Left renal pelvis (tissue), 4 donors: ENCODE measurements around the gene VPS35L. TPM values are rescaled to one million over a fixed set of nuclear protein-coding genes. Genes with fewer than 3 reads are reported as not detected.
"Not testable (repeated sequence)": the region's sequence is repeated elsewhere in the genome, so short reads cannot be mapped to it uniquely, and the experiment has no call there.

ENCODE experiments used
- DNase-seq, 4 donors: peaks; one replicate each; pipeline ENCODE4 v3.0.0-alpha.2; 2013; ENCODE audit warnings: low read depth in 4 of 4, low spot score in 3 of 4
- polyA plus RNA-seq, 4 donors: library from polyadenylated mRNA; unstranded; fragments of 120-200 nt; gene quantifications; one replicate each; pipeline ENCODE4 v1.2.1, GENCODE V29; 2013; ENCODE audit not compliant: insufficient read length in 4 of 4

Gene VPS35L
- polyA plus RNA-seq, 4 donors: 46.0 to 65.0 (median 63.5) TPM

DNA sequence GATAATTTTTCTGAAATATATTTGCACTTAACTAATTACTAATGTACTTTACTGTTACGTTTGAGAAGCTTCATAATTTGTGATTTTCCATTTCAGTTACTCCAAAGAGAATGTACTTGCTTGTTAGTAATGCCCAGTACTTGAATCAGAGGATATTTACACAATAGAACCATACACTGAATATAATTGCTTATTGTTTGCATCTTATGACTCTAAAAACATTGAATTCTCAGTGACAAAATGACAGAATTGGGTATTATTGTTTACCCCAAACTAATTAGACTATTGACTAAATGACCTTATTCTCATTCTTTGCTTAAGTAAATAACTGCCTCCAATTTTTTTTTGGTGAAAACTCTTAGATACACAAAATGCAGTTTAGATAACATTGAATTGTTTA lies 22.9 kb upstream of the VPS35L start:
- no peak for DNase-seq

DNA sequence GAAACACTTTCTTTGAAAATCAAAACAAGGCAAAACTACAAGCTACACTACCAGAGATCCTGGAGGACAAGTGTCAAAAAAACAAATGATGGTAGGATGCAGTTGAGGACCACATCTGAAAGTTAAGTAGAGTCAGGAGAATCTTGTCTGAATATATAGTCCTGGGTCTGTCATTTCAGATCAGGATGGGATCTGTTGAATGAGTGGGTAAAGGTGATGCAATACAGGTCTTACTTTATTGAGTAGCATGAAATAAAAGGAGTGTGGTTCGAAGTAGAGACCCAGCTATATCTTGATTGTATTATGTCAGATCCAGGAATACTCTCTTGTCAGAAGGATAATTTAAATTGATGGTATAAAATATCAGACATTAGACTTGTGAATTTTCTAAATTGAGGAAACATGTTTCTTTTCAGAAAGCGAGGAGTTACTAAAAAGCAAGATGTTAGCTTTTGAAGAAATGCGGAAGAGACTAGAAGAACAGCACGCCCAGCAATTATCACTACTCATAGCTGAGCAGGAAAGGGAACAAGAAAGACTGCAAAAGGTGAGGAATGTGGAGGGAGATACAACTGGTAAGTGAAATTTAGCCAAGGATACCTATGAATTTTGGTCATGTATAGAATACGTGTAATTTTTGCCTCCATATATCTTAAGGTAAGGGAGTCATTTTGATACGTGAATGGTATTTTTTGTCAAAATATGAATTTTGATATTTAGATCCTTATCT lies 15.1 kb upstream of the VPS35L start:
- no peak for DNase-seq

DNA sequence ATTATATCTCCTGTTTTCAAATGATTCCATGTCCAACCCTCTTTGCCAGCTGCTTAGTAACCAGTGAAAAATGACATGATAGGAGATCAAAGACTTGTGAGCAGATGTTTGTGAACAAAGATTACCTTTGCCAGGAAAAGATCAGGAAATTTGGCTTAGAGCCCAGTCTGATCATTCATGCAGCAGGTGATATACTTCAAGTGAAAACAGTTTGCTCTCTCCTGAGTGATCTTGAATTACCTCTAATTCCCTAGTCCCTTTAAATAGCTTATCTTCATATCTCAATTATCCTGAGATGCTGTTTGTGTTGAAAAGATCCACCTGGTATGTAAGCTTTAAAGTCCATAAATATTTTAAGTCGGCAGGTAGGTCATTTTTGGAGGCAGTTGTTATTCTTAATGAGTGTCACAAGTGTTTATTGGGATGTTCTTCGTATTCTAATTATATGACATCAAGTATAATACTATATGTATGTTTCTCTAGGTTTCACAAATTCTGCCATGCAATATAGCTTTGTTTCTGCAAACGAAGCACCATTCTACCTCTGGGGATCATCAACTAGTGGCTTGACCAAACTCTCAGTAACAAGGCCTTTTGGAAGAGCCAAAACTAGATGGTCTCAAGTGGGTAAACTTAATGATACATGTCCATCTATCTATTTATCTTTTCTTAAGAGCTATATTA lies 13.2 kb upstream of the VPS35L start:
- DNase-seq: no peak

DNA sequence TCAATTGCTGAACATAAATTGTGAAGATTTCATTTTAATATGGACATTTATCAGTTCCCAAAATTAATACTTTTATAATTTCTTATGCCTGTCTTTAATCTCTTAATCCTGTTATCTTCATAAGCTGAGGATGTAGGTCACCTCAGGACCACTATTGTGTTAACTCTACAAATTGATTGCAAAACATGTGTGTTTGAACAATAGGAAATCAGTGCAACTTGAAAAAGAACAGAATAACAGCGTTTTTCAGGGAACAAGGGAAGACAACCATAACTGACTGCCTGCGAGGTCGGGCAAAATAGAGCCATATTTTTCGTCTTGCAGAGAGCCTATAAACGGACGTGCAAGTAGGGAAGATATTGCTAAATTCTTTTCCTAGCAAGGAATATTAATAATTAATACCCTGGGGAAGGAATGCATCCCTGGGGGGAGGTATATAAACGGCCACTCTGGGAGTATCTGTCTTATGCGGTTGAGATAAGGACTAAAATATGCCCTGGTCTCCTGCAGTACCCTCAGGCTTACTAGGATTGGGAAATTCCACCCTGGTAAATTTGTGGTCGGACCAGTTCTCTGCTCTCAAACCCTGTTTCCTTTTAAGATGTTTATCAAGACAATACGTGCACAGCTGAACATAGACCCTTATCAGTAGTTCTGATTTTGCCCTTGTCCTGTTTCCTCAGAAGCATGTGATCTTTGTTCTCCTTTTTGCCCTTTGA lies 12.1 kb upstream of the VPS35L start:
- not testable (repeated sequence) for DNase-seq

DNA sequence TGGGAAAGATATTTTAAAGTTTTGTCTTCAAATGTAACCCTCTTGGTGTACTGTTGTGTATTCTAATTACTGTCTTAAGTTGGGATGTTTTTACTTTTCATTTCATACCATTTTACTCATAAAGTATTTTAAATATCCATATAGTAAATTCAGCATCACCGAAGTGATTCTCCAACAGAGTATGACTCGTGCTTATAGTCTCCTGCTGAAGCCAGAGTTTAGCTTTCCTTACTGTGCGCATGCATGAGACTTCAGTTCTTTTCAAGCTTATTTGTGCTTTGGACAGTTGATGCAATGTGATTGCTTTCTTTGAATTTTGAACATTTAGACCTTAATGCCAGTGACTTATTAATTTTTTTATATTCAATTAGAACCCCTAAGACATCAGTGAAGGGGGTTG lies 7.4 kb upstream of the VPS35L start:
- DNase-seq: no peak

DNA sequence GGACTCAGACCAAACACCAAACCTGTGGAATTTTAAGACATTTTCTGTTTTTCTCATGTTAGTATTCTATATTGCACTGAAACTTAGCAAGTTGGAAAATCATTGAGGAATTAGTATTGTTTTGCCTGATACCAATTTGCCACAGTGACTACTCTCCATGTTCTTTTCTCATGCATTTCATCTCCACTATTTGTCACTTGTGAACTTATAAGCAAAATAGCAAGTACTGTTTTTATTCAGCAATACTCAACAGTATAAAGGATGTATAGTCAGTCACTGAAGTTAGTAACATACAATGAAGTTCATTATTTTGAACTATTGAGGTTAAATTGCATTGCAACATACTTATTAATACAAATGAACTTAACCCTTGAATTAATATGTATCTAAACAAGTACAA lies 5.8 kb upstream of the VPS35L start:
- no peak for DNase-seq

DNA sequence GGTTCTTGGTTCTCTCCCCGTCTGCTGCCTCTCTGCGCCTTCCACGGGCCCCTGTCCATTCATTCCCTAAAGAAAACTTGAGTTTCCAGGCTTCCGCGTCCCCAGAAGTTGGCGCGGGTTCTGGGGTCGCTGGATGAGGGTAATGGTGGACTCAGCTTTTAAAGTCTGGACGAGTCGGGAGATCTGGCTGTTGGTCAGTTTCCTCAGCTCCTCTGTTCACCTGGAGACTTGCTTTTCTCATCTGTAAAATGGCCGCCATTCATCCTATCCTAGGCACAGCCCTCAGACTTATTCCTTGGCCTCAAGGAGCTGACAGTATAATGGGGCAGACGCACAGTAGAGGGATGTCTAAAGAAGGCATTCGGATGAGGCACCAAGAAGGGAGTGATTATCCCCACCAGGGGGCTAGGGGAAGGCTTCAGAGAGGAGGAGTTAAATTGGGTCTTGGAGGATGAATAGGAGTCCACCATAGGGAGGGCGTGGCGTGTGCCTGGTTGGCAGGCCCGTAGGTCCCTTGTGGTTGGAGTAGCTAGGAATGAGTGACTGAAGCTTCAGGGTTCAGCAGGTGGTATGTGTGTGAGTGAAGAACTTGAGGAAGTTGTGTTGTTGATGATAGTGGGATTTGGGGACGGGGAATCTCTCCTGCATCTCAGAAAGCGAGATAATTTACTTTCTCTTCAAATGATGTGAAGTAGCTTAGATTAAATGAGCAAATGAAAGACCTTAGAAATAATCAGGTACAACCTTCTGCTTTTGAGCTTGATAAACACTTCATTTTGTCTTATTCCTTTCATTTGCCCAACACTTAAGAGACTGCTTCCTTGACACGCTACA lies 652 bp downstream of the VPS35L start:
- peak in 3 of 4 donors; percentile 2 to 22 (median 12) for DNase-seq

DNA sequence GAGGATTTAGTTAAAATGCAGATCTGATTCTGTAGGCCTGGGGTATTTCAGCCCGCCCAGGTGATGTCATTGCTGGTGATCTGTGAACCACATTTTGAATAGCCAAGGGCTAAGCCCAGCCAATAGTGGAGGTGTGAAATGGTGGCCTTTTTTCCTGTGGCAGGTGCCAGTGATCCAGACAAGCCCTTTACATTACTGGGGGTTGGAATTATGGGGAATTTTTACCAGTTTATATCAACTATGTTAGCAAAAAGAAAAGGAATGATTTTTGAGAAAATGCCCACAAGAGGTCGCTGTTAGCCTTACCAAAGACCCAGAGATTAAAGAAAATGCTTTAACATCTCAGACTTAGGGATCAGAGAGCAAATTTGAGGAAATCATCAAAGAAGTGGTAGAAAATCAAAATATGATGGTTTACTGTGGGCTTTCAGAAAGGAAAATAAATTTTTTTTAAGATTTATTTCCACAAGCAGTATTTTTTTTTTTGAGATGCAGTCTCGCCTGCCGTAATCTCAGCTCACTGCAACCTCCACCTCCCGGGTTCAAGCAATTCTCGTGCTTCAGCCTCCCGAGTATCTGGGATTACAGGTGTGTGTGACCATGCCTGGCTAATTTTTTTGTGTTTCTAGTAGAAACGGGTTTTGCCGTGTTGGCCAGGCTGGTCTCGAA lies 3.9 kb downstream of the VPS35L start:
- peak in 2 of 4 donors; percentile 16 to 32 for DNase-seq

DNA sequence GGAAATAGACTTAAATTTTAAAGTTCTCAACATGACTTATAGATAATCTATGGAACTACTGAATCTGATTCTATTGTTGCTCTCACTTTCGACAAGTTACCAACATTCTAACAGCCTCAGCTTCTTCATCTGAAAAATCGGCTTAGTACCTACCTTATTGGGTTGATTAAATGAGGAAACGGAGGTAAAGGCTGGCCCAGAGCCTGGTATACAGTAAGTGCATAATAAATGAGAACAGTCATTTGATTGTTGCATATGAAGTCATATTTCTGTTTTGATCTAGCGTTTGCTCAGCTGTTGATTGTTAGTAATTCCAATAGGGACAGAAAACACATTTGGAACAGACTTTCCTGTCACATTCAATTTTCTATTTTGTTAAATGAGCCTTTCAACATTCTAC lies 4.6 kb downstream of the VPS35L start:
- DNase-seq: no peak

DNA sequence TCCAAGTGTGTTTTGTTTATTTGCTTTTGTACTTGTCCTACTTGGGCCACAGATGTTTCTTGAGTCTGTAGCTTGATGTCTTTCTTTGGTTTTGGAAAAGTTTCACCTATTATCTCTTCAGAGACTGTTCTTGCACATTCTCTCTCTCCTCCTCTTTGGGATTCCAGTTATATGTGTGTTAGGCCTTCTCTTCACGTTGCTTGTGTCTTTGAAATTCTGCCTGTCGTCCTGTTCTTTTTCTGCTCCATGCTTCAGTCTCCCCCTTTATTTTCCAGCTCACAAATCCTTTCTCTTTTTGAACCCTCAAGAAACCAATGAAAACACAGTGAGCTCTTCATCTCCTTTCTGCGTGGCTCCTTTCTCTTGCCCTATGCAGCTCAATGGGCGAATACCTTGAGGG lies 7.9 kb downstream of the VPS35L start:
- DNase-seq: no peak

DNA sequence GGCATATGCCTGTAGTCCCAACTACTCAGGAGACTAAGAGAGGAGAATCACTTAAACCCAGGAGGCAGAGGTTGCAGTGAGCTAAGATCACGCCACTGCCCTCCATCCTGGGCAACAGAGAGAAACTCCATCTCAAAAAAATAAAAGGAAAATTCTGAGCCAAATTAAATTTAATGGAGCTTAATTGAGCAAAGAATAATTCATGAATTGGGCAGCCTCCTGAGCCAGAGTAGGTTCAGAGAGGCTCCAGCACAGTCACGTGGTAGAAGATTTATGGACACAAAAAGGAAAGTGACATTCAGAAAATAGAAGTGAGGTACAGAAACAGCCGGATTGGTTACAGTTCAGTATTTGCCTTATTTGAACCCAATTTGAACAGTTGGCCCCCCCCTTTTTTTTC lies 10.9 kb downstream of the VPS35L start:
- DNase-seq: no peak

DNA sequence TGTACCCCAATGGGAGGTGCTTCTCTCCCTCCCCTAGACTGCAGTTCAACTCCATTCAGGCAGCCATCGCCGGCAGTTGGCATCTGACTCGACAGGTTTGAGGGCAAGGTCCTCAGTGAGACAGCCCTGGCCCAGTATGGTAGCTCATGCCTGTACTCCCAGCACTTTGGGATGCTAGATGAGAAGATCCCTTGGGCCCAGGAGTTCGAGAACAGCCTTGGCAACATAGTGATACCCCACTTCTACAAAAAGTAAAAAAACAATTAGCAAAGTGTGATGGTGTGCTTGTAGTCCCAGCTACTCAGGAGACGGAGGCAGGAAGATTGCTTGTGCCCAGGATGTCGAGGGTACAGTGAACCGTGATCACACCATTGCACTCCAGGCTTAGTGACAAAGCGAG lies 12.1 kb downstream of the VPS35L start:
- DNase-seq: no peak

DNA sequence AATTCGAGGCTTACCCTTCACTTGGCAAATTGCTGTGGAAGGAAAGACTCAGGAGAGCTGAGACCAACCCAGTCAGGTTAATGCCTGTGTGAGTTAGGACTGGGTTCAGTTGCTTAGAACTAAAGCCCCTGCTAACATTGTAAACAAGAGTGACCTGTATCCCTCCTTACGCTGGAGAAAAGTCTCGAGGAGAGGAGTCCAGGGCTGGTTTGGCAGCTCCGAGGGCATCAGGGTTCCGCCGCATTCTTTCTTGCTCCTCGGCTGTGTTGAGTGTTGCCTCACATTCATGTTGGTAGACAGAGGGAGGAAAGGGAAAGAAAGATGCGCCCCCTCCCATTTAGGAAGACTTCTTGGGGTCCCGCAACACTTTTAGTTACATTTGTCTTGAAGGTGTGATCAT lies 18.5 kb downstream of the VPS35L start:
- no peak for DNase-seq

DNA sequence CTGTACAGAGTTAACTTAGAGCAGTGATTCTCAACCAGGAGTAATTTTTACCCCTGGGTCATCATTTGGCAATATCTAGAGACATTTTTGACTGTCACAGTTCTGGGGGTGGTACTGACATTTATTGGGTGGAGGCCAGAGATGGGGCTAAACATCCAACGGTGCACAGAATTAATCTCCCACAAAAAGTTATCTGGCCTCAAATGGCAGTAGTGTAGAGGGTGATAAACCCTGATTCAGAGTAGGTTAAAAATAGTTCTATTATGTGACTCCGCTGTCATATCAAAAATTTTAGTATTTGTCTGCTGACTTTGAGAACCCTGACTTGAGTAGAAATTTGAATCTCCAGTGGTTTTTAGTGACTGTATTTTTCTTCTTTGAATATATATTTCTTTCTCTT lies 19.1 kb downstream of the VPS35L start:
- DNase-seq: no peak

DNA sequence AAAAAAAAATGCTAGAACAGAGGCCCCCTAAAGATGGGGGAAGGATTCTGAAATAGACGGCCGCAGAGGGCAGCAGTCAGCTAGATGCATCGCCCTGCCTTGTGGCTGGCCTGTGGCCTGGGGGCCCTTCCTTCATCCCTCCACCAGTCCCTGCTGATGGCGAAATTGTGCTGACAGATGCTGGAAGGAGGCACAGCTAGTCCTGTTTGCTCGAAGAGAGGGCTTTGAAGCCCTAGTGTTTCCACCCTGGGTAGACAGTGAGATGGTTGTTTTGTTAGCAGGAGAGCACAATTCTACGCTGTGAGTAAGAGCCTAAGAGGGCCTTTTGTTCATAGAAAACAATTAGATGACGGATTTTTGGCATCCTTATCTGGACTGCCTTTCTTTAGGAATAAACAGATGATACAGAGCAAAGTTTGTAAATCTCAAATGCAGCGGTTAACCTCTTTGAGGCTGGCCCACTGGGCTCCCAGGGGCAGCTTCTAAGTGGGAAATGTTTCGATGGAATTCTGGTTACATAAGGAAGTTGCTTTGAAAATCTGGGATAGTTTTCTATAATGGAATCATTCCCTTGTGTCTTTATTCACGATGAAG lies 23.0 kb downstream of the VPS35L start:
- DNase-seq: no peak

DNA sequence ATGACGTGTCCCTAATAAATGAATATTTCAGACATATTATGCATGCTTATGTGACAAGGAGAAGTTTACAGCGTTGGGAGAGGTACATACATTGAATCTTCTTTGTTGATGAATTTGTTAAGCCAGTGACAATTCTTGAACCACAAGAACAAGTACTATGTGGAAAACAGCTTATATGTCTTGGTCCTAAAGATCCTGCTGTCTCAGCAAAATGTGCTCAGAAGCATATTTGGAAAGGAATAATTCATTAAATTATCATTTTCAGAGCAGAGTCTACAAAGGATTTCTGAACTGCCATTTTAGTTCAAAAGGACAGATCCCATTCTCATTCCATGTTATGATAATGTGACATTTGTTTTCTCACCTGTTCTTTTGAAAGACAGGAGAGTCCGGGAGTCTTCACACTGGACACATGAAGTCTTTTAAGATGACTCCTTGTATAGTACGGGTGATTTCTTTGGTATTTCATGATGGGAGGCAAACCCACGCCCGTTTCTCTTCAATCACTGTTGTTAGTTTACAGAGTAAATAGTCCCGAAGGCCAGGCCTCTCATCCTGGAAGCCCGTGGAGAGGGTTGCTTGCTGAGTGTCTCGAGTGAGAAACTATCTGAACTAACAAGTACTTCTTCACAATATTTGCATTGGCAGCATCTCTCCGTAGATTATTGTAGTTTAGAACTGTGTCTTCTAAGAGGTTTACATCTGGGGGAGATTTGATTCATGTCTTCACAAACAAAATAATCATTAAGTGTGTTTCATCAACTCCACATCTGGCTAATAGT lies 26.7 kb downstream of the VPS35L start:
- DNase-seq: no peak

DNA sequence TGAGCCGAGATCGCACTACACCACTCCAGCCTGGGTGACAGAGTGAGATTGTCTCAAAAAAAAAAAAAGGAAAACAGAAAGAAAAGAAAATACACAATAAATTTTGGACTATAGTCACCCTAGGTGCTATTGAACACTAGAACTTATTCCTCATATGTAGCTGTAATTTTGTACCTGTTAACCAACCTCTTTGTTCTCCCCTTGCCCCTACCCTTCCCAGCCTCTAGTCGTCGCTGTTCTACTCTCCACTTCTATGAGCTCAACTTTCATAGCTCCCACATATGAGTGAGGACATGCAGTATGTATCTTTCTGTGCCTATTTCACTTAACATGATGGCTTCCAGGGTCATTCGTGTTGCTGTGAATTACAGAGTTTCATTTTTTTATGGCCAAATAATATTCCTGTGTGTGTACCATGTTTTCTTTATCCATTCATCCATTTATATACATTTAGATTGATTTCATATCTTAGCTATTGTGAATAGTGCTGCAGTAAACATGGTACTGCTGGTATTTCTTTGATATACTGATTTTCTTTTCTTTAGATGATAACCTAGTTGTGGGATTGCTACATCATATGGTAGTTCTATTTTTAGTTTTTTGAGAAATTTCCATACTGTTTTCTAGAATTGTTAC lies 28.3 kb downstream of the VPS35L start:
- DNase-seq: peak in 2 of 4 donors; percentile 8 to 12

DNA sequence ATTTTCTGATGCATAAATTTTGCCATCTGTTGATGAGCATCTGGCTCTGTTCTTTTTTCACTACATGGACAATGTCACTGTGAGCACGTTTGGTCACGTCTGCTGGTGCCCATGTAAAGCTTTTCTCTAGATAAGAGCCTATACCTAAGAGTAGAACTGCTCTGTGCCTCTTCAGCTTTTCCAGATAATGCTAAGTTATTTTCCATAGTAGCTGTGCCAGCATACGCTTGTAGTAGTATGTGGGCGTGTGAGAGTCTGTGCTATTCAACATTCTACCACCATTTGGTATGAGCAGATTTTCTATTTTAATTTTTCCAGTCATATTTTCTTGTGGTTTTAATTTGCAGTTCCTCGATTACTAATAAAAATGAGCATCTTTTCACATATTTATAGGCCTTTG lies 33.2 kb downstream of the VPS35L start:
- no peak for DNase-seq

DNA sequence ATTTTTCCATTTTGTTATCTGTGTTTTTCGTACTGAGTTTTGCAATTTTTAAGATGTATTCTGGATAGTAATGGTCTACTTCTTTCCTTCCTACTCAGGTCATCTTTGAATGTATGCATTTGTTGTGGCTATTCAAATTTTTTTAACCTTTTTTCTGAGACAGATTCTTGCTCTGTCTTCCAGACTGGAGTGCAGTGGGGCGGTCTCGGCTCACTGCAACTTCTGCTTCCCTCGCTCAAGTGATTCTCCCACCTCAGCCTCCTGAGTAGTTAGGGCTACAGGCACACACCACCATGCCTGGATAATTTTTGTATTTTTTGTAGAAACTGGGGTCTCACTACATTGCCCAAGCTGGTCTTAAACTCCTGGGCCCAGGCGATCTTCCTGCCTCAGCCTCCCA lies 33.6 kb downstream of the VPS35L start:
- no peak for DNase-seq
